Activated CD8-positive, alpha-beta memory T cell treated with anti-CD3 and anti-CD28 coated beads, Interleukin-2, amount 10 ng/mL, durations not matched to agents 7 days and 5 days (primary cell): ENCODE measurements around the gene KDM4C. TPM values are rescaled to one million over a fixed set of nuclear protein-coding genes. Genes with fewer than 3 reads are reported as not detected.

Experiments
- ATAC-seq: fragments of 150-1000 bp; cut with Tn5 transposase; one replicate; pipeline ENCODE4 v1.10.0; 2021; ENCODE audit warnings: moderate library complexity
- CTCF ChIA-PET: fragments of 350-600 bp; sonication (Branson Sonifier 250); formaldehyde crosslinking; loops from one replicate; lab custom pipeline; 2021; ENCODE audit warnings: antibody characterized with exemption; lab: Charles Lee
- DNase-seq: peaks from one replicate; pipeline ENCODE4 v3.0.0-alpha.2; 2020
- H3K27ac Mint-ChIP-seq: one replicate; pipeline ENCODE4 v1.8.0; 2021; ENCODE audit warnings: mild to moderate bottlenecking, mixed read lengths
- H3K27me3 Mint-ChIP-seq: one replicate; pipeline ENCODE4 v1.8.0; 2021; ENCODE audit warnings: mixed read lengths
- H3K36me3 Mint-ChIP-seq: one replicate; pipeline ENCODE4 v1.8.0; 2021; ENCODE audit warnings: mild to moderate bottlenecking, mixed read lengths
- H3K4me1 Mint-ChIP-seq: one replicate; pipeline ENCODE4 v1.8.0; 2021; ENCODE audit warnings: mixed read lengths
- H3K4me3 Mint-ChIP-seq: one replicate; pipeline ENCODE4 v1.8.0; 2021; ENCODE audit warnings: mild to moderate bottlenecking, moderate library complexity, mixed read lengths
- H3K9me3 Mint-ChIP-seq: one replicate; pipeline ENCODE4 v1.8.0; 2022; ENCODE audit warnings: low read depth, mixed read lengths
- total RNA-seq, 2 experiments: library from RNA; stranded (reverse); gene quantifications; one replicate each; pipeline ENCODE4 v1.2.3, GENCODE V29; 2021

The KDM4C gene
- total RNA-seq, 2 experiments from 2014 or later: 31.5 to 57.8 TPM

DNA sequence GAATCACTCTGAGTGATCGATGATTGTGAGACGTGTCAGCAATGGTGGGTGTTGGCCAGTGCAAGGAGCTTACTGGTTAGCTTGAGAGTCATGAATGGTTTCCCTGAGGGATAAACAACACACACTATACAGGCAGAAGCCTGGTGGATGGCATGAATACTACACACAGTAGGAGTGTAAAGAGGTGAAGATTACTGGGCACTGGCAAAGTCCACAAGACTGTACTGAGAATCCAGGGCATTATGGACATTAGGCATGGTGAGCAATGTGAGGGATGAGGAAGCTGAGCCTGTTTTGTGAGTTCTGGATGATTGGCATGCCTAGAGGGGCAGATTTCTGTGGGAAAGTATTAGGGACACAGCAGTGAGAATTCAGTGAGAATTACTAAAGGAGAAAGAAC is 71.3 kb downstream of the KDM4C start:
- H3K27me3 Mint-ChIP-seq: no peaks in the 10 kb centered on the region
- no peak for DNase-seq
- no peak overlapping the region for H3K4me3 Mint-ChIP-seq
- peaks cover 11% of the 10 kb centered on the region for H3K4me1 Mint-ChIP-seq
- no peak overlapping the region for H3K27ac Mint-ChIP-seq
- no peak for ATAC-seq
- peaks cover 21% of the 10 kb centered on the region for H3K36me3 Mint-ChIP-seq
- peaks cover 3% of the 10 kb centered on the region for H3K9me3 Mint-ChIP-seq
- CTCF ChIA-PET: interaction anchor here (1.0 kb wide), 1 partner anchor 10 kb away, joined by 3 read pairs; no protein-coding TSS in a partner anchor

- H3K27ac Mint-ChIP-seq: no peak overlapping the region
- H3K9me3 Mint-ChIP-seq: peaks cover 3% of the 10 kb centered on the region
- CTCF ChIA-PET: interaction anchor here (1.0 kb wide), 1 partner anchor 9 kb away, joined by 3 read pairs; no protein-coding TSS in a partner anchor
- no peak overlapping the region for H3K4me3 Mint-ChIP-seq
- no peaks in the 10 kb centered on the region for H3K27me3 Mint-ChIP-seq
- ATAC-seq (no peak), DNase-seq (no peak)
- H3K36me3 Mint-ChIP-seq: peaks cover 23% of the 10 kb centered on the region
- H3K4me1 Mint-ChIP-seq: peaks cover 11% of the 10 kb centered on the region
Observed at GRCh38 chr9:6829536-6829935, 71.8 kb downstream of the KDM4C start.

DNA sequence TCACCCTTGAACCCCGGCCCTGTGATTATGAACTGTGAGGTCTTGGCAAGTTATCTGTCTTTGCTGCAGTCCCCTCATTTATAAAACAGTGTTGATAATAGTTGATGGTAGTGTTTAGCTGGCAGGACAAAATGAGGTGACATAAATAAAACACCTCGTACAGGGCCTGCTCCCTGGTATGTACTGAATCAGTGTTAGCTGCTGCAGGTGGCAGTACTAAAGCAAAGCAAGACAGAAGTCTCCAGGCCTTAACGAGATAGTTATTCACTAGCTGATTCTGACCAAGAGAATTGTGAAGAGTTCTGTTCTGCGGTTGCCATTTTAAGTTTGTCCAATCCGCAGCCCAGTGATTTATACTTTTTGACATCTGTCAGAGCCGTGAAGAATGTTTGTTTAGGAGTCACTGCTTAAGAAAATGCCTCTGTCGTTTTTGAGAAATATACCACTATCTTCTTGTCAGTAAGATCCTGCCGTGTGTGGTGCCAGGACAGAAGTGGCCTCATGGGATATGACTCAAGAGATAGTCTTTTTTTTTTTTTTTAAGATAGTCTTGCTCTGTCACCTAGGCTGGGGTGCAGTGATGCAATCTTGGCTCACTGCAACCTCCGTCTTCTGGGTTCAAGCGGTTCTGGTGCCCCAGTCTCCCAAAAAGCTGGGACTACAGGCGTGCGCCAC is 75.9 kb downstream of the KDM4C start:
- CTCF ChIA-PET: no interaction called here
- ATAC-seq: no peak
- no peak overlapping the region for H3K27ac Mint-ChIP-seq
- H3K9me3 Mint-ChIP-seq: peaks cover 7% of the 10 kb centered on the region
- peaks cover 38% of the 10 kb centered on the region for H3K36me3 Mint-ChIP-seq
- no peak for DNase-seq
- no peaks in the 10 kb centered on the region for H3K27me3 Mint-ChIP-seq
- no peak overlapping the region for H3K4me3 Mint-ChIP-seq
- no peaks in the 10 kb centered on the region for H3K4me1 Mint-ChIP-seq

DNA sequence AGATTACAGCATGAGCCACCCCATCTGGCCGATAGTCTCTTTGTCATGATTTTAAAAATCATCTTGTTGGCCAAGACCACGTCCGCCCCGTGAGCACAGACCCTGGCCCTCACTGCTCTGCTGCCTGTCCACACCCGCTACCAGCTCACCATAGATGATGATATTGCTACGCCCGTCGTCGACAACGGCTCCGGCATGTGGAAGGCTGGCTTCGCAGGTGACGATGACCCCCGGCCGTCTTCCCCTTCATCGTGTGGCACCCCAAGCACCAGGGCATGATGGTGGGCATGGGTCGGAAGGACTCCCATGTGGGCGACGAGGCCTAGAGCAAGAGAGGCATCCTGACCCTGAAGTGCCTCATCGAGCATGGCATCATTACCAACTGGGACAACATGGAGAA is 76.5 kb downstream of the KDM4C start:
- CTCF ChIA-PET: no interaction called here
- no peak for DNase-seq
- Mint-ChIP-seq H3K9me3 (peaks cover 7% of the 10 kb centered on the region), H3K27ac (no peak overlapping the region), H3K4me3 (no peak overlapping the region), H3K27me3 (no peaks in the 10 kb centered on the region), H3K36me3 (peaks cover 38% of the 10 kb centered on the region), H3K4me1 (no peaks in the 10 kb centered on the region)
- no peak for ATAC-seq

DNA sequence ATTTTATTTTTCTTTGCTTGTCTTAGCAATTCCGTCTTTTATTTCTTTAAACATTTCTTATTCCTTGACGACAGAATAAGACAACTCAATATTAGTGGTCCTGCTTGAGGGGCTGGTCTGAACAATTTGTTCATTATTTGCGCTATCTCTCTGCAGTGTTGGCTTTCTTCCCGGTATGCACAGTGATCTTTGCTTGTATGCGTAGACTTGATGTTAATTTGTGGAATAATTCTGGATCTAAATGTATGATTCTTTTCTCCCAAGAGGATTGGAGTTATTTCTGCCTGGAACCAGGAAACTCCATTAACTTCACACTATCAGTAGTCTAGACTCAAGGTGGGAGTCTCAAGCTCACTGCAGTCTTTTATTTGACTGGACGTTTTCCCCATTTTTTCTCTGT is 80.4 kb downstream of the KDM4C start:
- Mint-ChIP-seq H3K9me3 (peaks cover 3% of the 10 kb centered on the region), H3K27ac (no peak overlapping the region), H3K36me3 (peaks cover 26% of the 10 kb centered on the region), H3K4me1 (peaks cover 1% of the 10 kb centered on the region), H3K27me3 (no peaks in the 10 kb centered on the region), H3K4me3 (no peak overlapping the region)
- CTCF ChIA-PET: interaction anchor here (1.3 kb wide), 1 partner anchor 9 kb away, joined by 3 read pairs; no protein-coding TSS in a partner anchor
- DNase-seq (no peak), ATAC-seq (no peak)

GRCh38 chr9:6842584-6842947 is 84.8 kb downstream of the KDM4C start:
- Mint-ChIP-seq H3K27me3 (no peaks in the 10 kb centered on the region), H3K4me3 (no peak overlapping the region), H3K27ac (no peak overlapping the region), H3K36me3 (peaks cover 1% of the 10 kb centered on the region), H3K4me1 (peaks cover 1% of the 10 kb centered on the region), H3K9me3 (no peaks in the 10 kb centered on the region)
- ATAC-seq (no peak), DNase-seq (no peak)
- CTCF ChIA-PET: interaction anchor here (0.7 to 1.8 kb wide), 3 partner anchors 14 to 635 kb away, joined by 3 to 6 read pairs (median 4); no protein-coding TSS in a partner anchor

- ATAC-seq: no peak
Observed at GRCh38 chr9:6843742-6844141, 86.0 kb downstream of the KDM4C start.

DNA sequence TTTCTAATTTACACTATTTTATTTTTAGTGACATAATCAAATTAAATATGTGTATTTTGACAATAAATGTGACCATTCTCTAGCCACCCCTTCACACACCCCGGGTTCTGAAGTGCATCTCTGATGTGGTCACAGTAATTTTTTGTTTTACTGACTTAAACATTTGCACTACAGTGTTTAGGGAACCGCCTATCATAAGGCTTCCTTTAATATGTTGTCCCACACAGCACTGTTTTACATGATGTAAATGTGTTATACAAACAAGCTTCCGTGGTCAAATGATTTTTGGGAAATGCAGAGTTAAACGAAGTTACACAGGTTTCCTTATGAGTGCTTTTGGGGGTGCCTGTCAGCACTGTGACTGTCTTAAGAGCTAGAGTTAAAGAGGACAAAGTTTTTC is 86.5 kb downstream of the KDM4C start:
- peaks cover 6% of the 10 kb centered on the region for H3K36me3 Mint-ChIP-seq
- no peaks in the 10 kb centered on the region for H3K27me3 Mint-ChIP-seq
- peaks cover 1% of the 10 kb centered on the region for H3K4me1 Mint-ChIP-seq
- H3K9me3 Mint-ChIP-seq: no peaks in the 10 kb centered on the region
- no peak overlapping the region for H3K4me3 Mint-ChIP-seq
- CTCF ChIA-PET: interaction anchor here (1.0 kb wide), 1 partner anchor 17 kb away, joined by 3 read pairs; no protein-coding TSS in a partner anchor
- ATAC-seq: no peak
- no peak overlapping the region for H3K27ac Mint-ChIP-seq
- DNase-seq: no peak

More at GRCh38 chr9:6843742-6844141, 86.0 kb downstream of the KDM4C start:
- CTCF ChIA-PET: interaction anchor here (1.0 kb wide), 1 partner anchor 16 kb away, joined by 3 read pairs; no protein-coding TSS in a partner anchor
- DNase-seq: no peak
- no peaks in the 10 kb centered on the region for H3K9me3 Mint-ChIP-seq
- H3K36me3 Mint-ChIP-seq: peaks cover 3% of the 10 kb centered on the region
- no peak overlapping the region for H3K4me3 Mint-ChIP-seq
- no peak overlapping the region for H3K27ac Mint-ChIP-seq
- no peaks in the 10 kb centered on the region for H3K27me3 Mint-ChIP-seq
- H3K4me1 Mint-ChIP-seq: peaks cover 1% of the 10 kb centered on the region

- Mint-ChIP-seq H3K4me3 (no peak overlapping the region), H3K4me1 (peaks cover 1% of the 10 kb centered on the region), H3K36me3 (peaks cover 13% of the 10 kb centered on the region), H3K27ac (no peak overlapping the region), H3K27me3 (no peaks in the 10 kb centered on the region), H3K9me3 (no peaks in the 10 kb centered on the region)
- ATAC-seq (no peak), DNase-seq (no peak)
- CTCF ChIA-PET: no interaction called here
Observed at GRCh38 chr9:6845128-6845826, 87.5 kb downstream of the KDM4C start.

DNA sequence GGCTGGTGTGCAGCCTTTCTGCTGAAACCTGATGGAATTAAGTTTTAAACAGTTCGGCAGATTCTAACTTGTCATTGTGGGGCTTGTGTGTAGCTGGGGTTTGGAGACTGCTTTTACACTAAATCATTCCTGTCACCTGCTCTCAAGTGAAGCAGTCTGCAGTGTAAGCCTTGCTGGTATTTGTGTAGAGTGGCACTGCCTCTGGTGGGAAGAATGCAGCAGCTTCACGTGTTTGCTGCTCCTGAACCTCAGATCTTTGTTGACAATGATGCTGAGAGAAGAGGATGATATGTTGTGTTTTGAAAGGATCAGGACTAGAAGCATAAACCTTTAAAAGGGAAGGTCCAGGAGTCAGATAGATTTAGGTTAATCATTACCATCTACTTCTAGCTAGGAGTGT is 88.1 kb downstream of the KDM4C start:
- ATAC-seq: no peak
- H3K36me3 Mint-ChIP-seq: peaks cover 14% of the 10 kb centered on the region
- no peak overlapping the region for H3K4me3 Mint-ChIP-seq
- H3K27ac Mint-ChIP-seq: no peak overlapping the region
- no peaks in the 10 kb centered on the region for H3K9me3 Mint-ChIP-seq
- H3K27me3 Mint-ChIP-seq: no peaks in the 10 kb centered on the region
- H3K4me1 Mint-ChIP-seq: peaks cover 1% of the 10 kb centered on the region
- CTCF ChIA-PET: interaction anchor here (1.4 kb wide), 1 partner anchor 28 kb away, joined by 4 read pairs; no protein-coding TSS in a partner anchor
- no peak for DNase-seq

DNA sequence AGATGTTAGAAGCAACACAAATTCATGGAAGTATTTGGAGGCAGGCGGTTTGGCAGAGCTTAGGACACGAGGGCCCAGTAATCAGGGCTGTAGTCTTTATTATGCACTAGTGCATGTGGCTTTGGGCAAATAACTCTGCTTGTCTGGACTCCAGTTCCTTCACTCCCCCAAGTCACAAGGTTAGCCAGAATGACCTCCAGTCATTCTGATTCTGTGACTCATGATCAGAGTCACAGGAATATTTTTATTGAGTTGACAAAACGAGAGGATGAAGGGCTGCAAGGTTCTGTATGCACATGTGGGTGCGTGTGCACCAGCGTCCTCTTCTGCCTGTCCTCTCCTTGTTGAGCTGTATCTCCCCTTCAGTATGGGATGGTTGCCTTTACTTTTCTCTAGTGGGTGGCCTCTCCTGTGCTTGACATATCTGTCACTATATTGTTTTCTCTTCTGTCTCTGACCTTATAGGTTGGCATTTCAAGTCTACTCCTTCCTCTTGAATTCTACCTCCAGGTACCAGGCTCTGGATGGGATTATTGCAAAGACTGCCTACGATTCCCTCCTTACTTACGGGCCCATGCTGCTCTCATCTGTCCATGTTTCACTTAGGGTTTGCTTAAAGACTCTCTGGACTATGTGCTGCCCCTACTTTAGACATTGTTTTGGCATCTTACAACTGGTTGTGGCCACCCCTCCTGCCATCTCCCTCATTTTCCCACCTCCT is 94.6 kb downstream of the KDM4C start:
- CTCF ChIA-PET: no interaction called here
- ATAC-seq: no peak
- no peaks in the 10 kb centered on the region for H3K9me3 Mint-ChIP-seq

GRCh38 chr9:6855860-6856259 is 98.1 kb downstream of the KDM4C start:
- Mint-ChIP-seq H3K9me3 (no peaks in the 10 kb centered on the region), H3K36me3 (peaks cover 28% of the 10 kb centered on the region), H3K4me3 (no peak overlapping the region), H3K4me1 (no peaks in the 10 kb centered on the region), H3K27ac (no peak overlapping the region), H3K27me3 (no peaks in the 10 kb centered on the region)
- no peak for ATAC-seq
- CTCF ChIA-PET: interaction anchor here (0.8 kb wide), 1 partner anchor 15 kb away, joined by 3 read pairs; no protein-coding TSS in a partner anchor
- no peak for DNase-seq

More for the DNA sequence above, 94.6 kb downstream of the KDM4C start:
- H3K27ac Mint-ChIP-seq: no peak overlapping the region
- no peaks in the 10 kb centered on the region for H3K27me3 Mint-ChIP-seq
- H3K36me3 Mint-ChIP-seq: peaks cover 31% of the 10 kb centered on the region
- no peak for DNase-seq
- no peaks in the 10 kb centered on the region for H3K4me1 Mint-ChIP-seq
- H3K4me3 Mint-ChIP-seq: no peak overlapping the region

DNA sequence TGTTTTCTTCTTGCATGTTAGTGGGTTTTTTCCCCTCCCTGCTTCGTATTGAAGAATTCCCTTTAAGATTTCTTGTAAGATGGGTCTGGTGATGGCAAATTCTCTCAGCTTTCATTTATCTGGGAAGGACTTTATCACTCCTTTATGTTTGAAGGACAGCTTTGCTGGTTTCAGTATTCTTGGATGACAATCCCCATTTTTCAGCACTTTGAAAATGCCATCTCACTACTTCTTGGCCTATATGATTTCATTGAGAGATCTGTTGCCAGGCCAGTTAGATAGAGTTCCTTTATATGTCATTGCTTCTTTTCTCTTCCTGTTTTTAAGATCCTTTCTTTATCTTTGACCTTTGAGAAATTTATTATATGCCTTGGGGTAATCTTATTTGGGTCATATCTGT is 106.3 kb downstream of the KDM4C start:
- Mint-ChIP-seq H3K4me3 (no peak overlapping the region), H3K27ac (no peak overlapping the region), H3K4me1 (peaks cover 6% of the 10 kb centered on the region), H3K9me3 (peaks cover 9% of the 10 kb centered on the region), H3K27me3 (no peaks in the 10 kb centered on the region), H3K36me3 (peaks cover 35% of the 10 kb centered on the region)
- ATAC-seq (no peak), DNase-seq (no peak)
- CTCF ChIA-PET: no interaction called here
